Muscle of leg (tissue), 11 donors: ENCODE measurements around the gene RELA. TPM values are rescaled to one million over a fixed set of nuclear protein-coding genes. Genes with fewer than 3 reads are reported as not detected.
"Not testable (repeated sequence)": the region's sequence is repeated elsewhere in the genome, so short reads cannot be mapped to it uniquely, and the experiment has no call there.

Experiments
- DNase-seq: peaks from one replicate; pipeline ENCODE4 v3.0.0; 2013
- H3K27ac ChIP-seq: one replicate; pipeline ENCODE4 v1.5.1; 2013; ENCODE audit warnings: mild to moderate bottlenecking, low read length, control low read depth
- H3K27me3 ChIP-seq: one replicate; pipeline ENCODE4 v1.6.1; 2013; ENCODE audit warnings: low read length; ENCODE audit not compliant: control insufficient read depth, insufficient read depth
- H3K36me3 ChIP-seq: one replicate; pipeline ENCODE4 v1.6.1; 2013; ENCODE audit warnings: low read length; ENCODE audit not compliant: control insufficient read depth, insufficient read depth
- H3K4me1 ChIP-seq: one replicate; pipeline ENCODE4 v1.6.1; 2013; ENCODE audit warnings: low read length; ENCODE audit not compliant: control insufficient read depth, insufficient read depth
- H3K4me3 ChIP-seq: one replicate; pipeline ENCODE4 v1.5.1; 2013; ENCODE audit warnings: low read length, control low read depth
- H3K9me3 ChIP-seq: replicated peaks from 2 replicates; pipeline ENCODE4 v1.6.1; 2013; ENCODE audit warnings: low read depth, low read length; ENCODE audit not compliant: control insufficient read depth
- WGBS: methylation state at CpG from one replicate; pipeline ENCODE4 v1.1.5; 2013; ENCODE audit warnings: missing lambda C conversion rate; ENCODE audit not compliant: insufficient coverage; 5-methylcytosine and 5-hydroxymethylcytosine counted together
- polyA plus RNA-seq, 8 donors: library from polyadenylated mRNA; unstranded; fragments of 120-200 nt; gene quantifications; one replicate each; pipeline versions ENCODE4 v1.2.1 to v1.2.3, GENCODE V29; 2013; ENCODE audit warnings: inconsistent platforms in 1 of 8, low replicate concordance in 1 of 8; ENCODE audit not compliant: insufficient read length in 8 of 8, insufficient read depth in 1 of 8
- total RNA-seq: library from RNA; stranded (reverse); fragments of 120-200 nt; gene quantifications from one replicate; pipeline ENCODE4 v1.2.4, GENCODE V29; 2013

The RELA gene
- total and polyA plus RNA-seq, 9 donors = 18.8 to 54.2 (median 42.8) TPM

DNA sequence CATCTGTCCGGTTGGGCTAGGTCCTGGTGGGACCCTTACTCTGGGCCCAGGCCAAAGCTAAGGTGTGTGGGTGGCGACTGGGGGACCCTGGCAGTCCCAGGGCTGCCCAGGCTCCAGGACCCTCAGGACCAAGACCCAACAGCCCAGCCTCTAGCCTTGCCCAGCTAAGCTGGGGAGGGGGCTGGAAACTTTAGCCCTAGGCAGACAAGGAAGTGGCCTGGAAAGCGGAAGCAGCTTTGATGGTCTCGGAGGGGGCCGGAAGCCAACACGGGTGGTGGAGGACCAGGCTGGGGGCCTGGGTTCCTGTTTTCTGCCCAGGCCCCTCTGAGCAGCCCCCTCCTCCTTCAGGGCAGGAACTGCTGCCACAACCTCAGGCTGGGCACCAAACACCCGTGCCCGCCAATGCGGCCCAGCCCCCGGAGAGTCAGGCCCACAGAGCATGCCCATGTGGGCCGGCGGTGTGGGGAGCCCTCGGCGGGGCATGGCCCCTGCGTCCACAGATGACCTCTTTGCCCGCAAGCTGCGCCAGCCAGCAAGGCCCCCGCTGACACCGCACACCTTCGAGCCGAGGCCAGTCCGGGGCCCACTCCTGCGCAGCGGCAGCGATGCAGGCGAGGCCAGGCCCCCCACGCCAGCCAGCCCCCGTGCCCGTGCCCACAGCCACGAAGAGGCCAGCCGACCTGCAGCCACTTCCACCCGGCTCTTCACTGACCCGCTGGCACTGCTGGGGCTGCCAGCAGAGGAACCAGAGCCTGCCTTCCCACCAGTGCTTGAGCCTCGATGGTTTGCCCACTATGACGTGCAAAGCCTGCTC, 22.0 kb downstream of the RELA start:
- Histone ChIP-seq H3K27ac (peak overlapping the region; percentile 84), H3K36me3 (peaks cover 50% of the 10 kb centered on the region), H3K4me1 (peaks cover 62% of the 10 kb centered on the region), H3K27me3 (no peaks in the 10 kb centered on the region), H3K9me3 (no peaks in the 10 kb centered on the region), H3K4me3 (peak overlapping the region; percentile 15)
- 71% methylated on average over 34 of the region's 35 CpGs for WGBS
- peak; percentile 80 for DNase-seq

DNA sequence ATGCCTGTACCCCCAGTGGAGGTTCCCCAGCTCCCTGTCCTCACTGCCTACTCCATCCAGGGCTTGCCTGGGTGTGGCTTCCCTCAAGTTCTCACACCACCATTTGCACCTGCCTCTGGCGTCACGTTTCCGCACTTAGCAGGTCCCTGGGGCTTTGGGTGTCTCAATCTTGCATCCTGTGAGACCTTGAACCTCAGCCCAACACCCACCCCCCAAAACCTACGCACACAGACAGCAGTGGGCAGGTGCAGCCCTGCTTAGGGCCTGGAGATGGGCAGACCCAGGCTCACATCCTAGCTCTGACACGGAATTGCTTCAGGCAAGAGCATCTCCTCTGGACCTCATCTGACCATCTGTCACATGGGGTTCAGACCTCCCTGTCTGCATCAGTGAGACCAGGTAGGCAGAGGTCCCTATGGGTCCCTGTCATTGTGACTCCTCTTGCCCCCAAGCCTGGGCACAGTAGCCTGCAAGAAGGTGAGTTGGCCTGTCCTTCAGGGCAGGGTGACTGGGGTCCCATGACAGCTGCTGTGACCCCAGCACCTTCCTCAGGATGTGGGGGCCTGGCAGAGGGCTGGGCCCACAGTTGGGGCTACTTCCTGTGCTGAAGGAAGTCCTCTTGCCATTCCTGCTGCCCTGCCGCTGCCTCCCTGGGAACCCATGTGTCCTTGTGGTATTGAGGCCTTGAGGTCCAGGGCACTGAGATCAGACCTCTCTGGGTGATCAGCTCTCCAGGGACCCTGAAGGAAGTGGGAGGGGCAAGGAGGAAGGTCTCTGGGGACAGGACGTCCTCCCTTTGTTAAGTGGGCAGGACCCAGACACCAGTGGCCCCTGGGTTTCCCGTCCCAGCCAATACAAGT, 22.9 kb downstream of the RELA start:
- H3K27me3 ChIP-seq = no peaks in the 10 kb centered on the region
- H3K27ac ChIP-seq = peak overlapping the region; percentile 84
- peak overlapping the region; percentile 1 for H3K4me3 ChIP-seq
- DNase-seq = peak; percentile 45
- peaks cover 54% of the 10 kb centered on the region for H3K4me1 ChIP-seq
- peaks cover 51% of the 10 kb centered on the region for H3K36me3 ChIP-seq
- H3K9me3 ChIP-seq = no peaks in the 10 kb centered on the region
- 47% methylated on average over 6 of the region's 8 CpGs for WGBS

DNA sequence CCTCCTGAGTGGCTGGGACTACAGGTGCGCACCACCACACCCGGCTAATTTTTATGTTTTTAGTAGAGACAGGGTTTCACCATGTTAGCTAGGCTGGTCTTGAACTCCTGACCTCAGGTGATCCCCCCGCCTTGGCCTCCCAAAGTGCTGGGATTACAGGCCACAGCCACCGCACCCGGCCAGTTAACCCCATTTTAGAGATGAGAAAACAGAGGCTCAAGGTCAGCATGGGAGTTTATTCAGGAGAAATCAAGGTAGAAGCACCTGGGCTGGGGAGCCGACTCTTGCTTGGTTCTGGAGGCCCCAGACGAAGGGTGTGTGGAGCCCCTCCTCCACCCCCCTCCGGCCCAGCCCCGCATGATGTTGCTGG, 23.5 kb downstream of the RELA start:
- Histone ChIP-seq H3K4me1 (peaks cover 54% of the 10 kb centered on the region), H3K36me3 (peaks cover 55% of the 10 kb centered on the region), H3K27ac (peak overlapping the region; percentile 13)
- H3K9me3 ChIP-seq, DNase-seq, H3K4me3 ChIP-seq, H3K27me3 ChIP-seq: not testable (repeated sequence)
- 96% methylated on average over 4 of the region's 9 CpGs for WGBS

DNA sequence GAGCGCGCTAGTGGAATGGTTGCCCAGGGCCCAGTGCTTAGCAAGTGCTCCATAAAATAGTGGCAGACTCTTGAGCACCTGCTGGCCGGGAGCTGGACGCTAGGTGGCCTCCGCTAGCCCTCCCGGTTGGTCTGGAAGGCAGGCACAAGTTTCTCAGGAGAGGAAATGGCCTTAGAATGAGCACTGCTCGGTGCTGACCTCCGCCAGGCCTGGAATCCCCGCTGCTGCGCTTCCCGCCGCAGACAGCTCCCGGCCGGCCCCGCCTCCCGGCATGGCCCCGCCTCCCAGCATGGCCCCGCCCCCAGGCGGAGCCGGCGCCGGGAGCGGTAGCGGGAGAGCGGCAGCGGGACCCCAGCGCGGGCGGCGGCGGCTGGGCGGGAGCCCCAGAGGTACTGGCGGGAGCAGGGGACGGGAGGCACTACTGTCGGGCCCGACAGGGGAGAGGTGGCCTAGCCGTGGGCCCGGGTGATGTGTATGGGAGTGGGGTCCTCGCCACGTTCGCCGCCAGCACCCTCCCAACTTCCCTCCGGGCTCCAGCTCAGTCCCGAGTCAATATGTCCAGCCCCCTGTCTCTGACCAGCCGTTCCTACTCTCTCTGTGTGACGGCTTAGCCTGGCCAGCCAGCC, 24.8 kb downstream of the RELA start, which contains the start of gene SIPA1:
Gene SIPA1, plus strand, starts transcription at position 308 of the 626 bp plus-strand sequence. CDS start 2,821 bp downstream, outside the sequence.
- peak; percentile 93 for DNase-seq
- Histone ChIP-seq H3K4me1 (peaks cover 54% of the 10 kb centered on the region), H3K27ac (peak within 1 kb of the TSS; percentile 97), H3K36me3 (peaks cover 59% of the 10 kb centered on the region), H3K4me3 (peak within 1 kb of the TSS; percentile 82), H3K9me3 (no peaks in the 10 kb centered on the region), H3K27me3 (no peaks in the 10 kb centered on the region)
- 4% methylated on average over 36 of the region's 46 CpGs for WGBS

DNA sequence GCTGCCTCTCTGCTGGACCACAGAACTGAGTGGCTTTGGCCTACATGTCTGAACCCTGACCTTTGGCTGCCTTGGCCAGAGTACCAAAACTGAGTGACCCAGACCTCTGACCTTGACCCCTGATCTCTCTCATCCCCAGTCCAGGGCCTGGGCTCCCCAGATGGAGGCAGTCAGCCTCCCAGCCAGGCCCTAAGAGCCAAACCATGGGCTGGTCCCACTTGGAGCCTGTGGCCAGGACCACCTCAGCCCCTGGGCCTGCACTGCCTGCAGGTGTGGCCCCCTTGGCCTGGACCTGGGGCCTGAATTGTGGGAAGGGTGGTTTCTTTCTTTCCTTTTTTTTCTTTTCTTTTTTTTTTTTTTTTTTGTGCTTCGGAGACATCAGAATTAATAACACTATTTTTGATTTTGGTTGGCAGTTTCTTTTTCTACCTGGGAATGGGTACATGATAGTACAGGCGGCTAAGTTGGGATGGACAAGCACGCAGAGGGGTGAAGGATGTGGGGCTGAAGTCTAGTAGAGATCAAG, 25.6 kb downstream of the RELA start:
- no peak for DNase-seq
- peaks cover 53% of the 10 kb centered on the region for H3K36me3 ChIP-seq
- peaks cover 48% of the 10 kb centered on the region for H3K4me1 ChIP-seq
- no peaks in the 10 kb centered on the region for H3K27me3 ChIP-seq
- WGBS = 100% methylated on average over 2 of the region's 3 CpGs
- H3K9me3 ChIP-seq = no peaks in the 10 kb centered on the region
- peak overlapping the region; percentile 97 for H3K27ac ChIP-seq
- no peak overlapping the region for H3K4me3 ChIP-seq

DNA sequence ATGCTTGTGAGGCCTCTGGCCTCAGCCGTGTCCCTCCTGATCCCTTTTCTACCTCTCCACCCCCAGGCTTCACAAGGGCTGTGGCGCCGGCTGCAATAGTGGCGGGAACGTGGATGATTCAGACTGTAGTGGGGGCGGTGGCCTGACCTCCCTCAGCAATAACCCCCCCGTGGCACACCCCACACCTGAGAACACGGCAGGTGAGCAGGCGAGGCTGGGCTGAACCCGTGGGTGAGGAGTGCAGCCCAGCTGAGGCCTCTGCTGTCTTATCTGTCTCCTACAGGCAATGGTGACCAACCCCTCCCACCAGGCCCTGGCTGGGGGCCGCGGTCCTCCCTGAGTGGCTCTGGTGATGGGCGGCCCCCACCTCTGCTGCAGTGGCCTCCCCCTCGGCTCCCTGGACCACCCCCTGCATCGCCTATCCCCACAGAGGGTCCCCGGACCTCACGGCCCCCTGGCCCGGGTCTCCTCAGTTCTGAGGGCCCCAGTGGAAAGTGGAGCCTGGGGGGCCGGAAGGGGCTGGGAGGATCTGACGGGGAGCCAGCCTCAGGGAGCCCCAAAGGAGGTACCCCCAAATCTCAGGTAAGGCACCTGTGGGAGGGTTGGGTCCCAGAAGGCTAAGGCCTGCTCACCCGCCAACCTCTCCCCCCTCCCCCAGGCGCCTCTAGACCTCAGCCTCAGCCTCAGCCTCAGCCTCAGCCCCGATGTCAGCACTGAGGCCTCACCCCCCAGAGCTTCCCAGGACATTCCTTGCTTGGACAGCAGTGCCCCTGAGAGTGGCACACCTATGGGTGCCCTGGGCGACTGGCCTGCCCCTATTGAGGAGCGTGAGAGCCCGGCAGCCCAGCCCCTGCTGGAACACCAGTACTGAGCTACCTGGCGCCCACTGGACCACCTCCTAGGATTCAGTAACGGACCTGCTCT, 26.3 kb downstream of the RELA start:
- no peaks in the 10 kb centered on the region for H3K9me3 ChIP-seq
- H3K4me1 ChIP-seq = peaks cover 41% of the 10 kb centered on the region
- no peak for DNase-seq
- no peak overlapping the region for H3K27ac ChIP-seq
- 94% methylated on average over 18 of the region's 28 CpGs for WGBS
- H3K36me3 ChIP-seq = peaks cover 52% of the 10 kb centered on the region
- no peaks in the 10 kb centered on the region for H3K27me3 ChIP-seq
- no peak overlapping the region for H3K4me3 ChIP-seq

DNA sequence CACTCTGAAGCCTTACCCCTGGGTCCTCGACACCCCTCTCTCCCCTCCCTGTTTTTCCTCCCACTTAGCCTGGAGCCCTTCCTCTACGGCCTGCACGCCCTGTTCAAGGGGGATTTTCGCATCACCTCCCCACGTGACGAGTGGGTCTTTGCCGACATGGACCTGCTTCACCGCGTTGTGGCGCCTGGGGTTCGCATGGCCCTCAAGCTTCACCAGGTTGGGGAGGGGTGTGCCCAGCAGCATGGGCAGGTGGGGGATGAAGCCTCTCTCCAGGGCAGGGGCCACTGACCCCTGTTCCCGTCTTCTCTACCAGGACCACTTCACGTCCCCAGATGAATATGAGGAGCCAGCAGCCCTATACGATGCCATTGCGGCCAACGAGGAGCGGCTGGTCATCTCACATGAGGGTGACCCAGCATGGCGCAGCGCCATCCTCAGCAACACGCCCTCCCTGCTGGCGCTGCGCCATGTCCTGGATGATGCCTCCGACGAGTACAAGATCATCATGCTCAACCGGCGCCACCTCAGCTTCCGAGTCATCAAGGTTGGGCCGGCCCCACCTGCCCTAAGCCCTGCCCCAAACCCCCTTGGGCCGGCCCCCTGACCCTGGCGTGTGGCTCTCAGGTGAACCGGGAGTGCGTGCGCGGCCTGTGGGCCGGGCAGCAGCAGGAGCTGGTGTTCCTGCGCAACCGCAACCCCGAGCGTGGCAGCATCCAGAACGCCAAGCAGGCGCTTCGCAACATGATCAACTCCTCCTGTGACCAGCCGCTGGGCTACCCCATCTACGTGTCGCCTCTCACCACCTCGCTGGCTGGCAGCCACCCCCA, 27.6 kb downstream of the RELA start:
- WGBS = 94% methylated on average over 41 of the region's 46 CpGs

DNA sequence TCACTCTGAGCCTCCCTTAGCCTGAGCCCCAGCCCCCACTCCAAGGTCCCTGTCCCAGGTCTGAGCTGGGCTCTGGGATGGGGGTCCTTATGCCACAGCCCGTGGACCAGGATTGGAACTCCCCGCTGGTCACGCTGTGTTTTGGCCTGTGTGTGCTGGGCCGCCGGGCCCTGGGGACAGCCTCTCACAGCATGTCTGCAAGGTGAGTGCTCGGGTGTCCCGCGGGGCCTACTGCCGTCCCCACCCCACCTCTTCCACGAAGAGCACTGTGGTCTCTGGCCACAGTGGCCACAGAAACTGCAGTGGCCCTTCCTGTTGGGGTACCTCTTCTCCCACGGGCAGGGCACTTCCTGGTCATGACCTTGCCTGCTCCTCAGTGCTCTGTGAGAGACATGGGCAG, 28.3 kb downstream of the RELA start:
- peaks cover 26% of the 10 kb centered on the region for H3K4me1 ChIP-seq
- WGBS = 86% methylated on average over 11 of the region's 11 CpGs
- no peaks in the 10 kb centered on the region for H3K27me3 ChIP-seq
- H3K9me3 ChIP-seq = no peaks in the 10 kb centered on the region
- no peak for DNase-seq
- no peak overlapping the region for H3K27ac ChIP-seq
- no peak overlapping the region for H3K4me3 ChIP-seq
- peaks cover 65% of the 10 kb centered on the region for H3K36me3 ChIP-seq

More for the DNA sequence above, 27.6 kb downstream of the RELA start:
- H3K36me3 ChIP-seq = peaks cover 58% of the 10 kb centered on the region
- no peak for DNase-seq
- H3K4me3 ChIP-seq = no peak overlapping the region
- no peaks in the 10 kb centered on the region for H3K27me3 ChIP-seq
- H3K27ac ChIP-seq = no peak overlapping the region
- H3K4me1 ChIP-seq = peaks cover 33% of the 10 kb centered on the region
- no peaks in the 10 kb centered on the region for H3K9me3 ChIP-seq

DNA sequence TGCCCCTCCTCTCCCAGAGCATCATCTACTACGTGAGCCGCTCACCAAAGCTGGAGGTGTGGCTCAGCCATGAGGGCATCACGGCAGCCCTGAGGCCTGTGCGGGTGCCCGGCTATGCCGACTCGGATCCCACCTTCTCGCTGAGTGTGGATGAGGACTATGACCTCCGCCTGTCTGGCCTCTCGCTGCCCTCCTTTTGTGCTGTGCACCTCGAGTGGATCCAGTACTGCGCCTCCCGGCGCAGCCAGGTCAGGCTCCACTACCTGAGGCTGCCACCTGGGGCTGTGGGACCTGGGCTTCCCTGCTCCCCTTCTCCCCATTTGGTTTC, 28.6 kb downstream of the RELA start:
- 90% methylated on average over 12 of the region's 14 CpGs for WGBS
- no peak overlapping the region for H3K27ac ChIP-seq
- no peak for DNase-seq
- H3K36me3 ChIP-seq = peaks cover 69% of the 10 kb centered on the region
- no peak overlapping the region for H3K4me3 ChIP-seq
- H3K4me1 ChIP-seq = peaks cover 23% of the 10 kb centered on the region
- no peaks in the 10 kb centered on the region for H3K27me3 ChIP-seq
- no peaks in the 10 kb centered on the region for H3K9me3 ChIP-seq
